Measurements from ENCODE around the gene SLC5A9. TPM values are rescaled to one million over a fixed set of nuclear protein-coding genes. Genes with fewer than 3 reads are reported as not detected.

SLC5A9 gene
- 13.3 TPM for total RNA-seq

GRCh38 chr1:48222501-48223242, at the start of gene SLC5A9:
Gene SLC5A9 (plus strand): TSS chr1:48222716. CDS start chr1:48222737, 21 bp downstream.
- no peak for TF ChIP-seq CTCF (IDR thresholded peaks at IDR 0.05)
- no peak within 1 kb of the TSS for H3K4me3 ChIP-seq
- no peak for DNase-seq (ENCODE audit: low spot score in 2 of 2)
- no peaks in the 10 kb centered on the region for H3K9me3 ChIP-seq
- H3K27me3 ChIP-seq, result no peaks in the 10 kb centered on the region
- intact Hi-C loops (cut with DNase I), result no loop called here
- H3K27ac ChIP-seq, result no peak within 1 kb of the TSS
- no peaks in the 10 kb centered on the region for H3K36me3 ChIP-seq
- no peaks in the 10 kb centered on the region for H3K4me1 ChIP-seq

GRCh38 chr1:48175116-48175515, 47.4 kb upstream of the SLC5A9 start:
- H3K9me3 ChIP-seq, result peaks cover 0 to 3% of the 10 kb centered on the region in 2 donors
- no peak for TF ChIP-seq CTCF (IDR thresholded peaks at IDR 0.05)
- H3K27me3 ChIP-seq, result no peaks in the 10 kb centered on the region
- no peak for DNase-seq (ENCODE audit: low spot score in 2 of 2)
- no peak overlapping the region for H3K27ac ChIP-seq
- H3K4me3 ChIP-seq, result no peak overlapping the region
- H3K4me1 ChIP-seq, result no peaks in the 10 kb centered on the region
- intact Hi-C loops (cut with DNase I), result no loop called here
- H3K36me3 ChIP-seq, result no peaks in the 10 kb centered on the region

- no peak for TF ChIP-seq CTCF (IDR thresholded peaks at IDR 0.05)
- intact Hi-C loops (cut with DNase I), result no loop called here
- H3K27ac ChIP-seq, result no peak overlapping the region
- no peaks in the 10 kb centered on the region for H3K27me3 ChIP-seq
- no peaks in the 10 kb centered on the region for H3K36me3 ChIP-seq
- no peaks in the 10 kb centered on the region for H3K4me1 ChIP-seq
- no peaks in the 10 kb centered on the region for H3K9me3 ChIP-seq
- no peak overlapping the region for H3K4me3 ChIP-seq
- DNase-seq (ENCODE audit: low spot score in 2 of 2), result no peak
Measured at GRCh38 chr1:48177257-48177656, 45.3 kb upstream of the SLC5A9 start.

- Histone ChIP-seq H3K27ac (no peak overlapping the region), H3K4me3 (no peak overlapping the region), H3K36me3 (no peaks in the 10 kb centered on the region), H3K4me1 (no peaks in the 10 kb centered on the region), H3K9me3 (no peaks in the 10 kb centered on the region), H3K27me3 (no peaks in the 10 kb centered on the region)
- intact Hi-C loops (cut with DNase I), result no loop called here
- no peak for DNase-seq (ENCODE audit: low spot score in 2 of 2)
- TF ChIP-seq CTCF (IDR thresholded peaks at IDR 0.05), result no peak
Measured at GRCh38 chr1:48181669-48182367, 40.7 kb upstream of the SLC5A9 start.

- H3K27me3 ChIP-seq, result no peaks in the 10 kb centered on the region
- no peak overlapping the region for H3K27ac ChIP-seq
- DNase-seq (ENCODE audit: low spot score in 2 of 2), result no peak
- intact Hi-C loops (cut with DNase I), result no loop called here
- no peaks in the 10 kb centered on the region for H3K36me3 ChIP-seq
- no peak overlapping the region for H3K4me3 ChIP-seq
- no peaks in the 10 kb centered on the region for H3K4me1 ChIP-seq
- TF ChIP-seq CTCF (IDR thresholded peaks at IDR 0.05), result no peak
- no peaks in the 10 kb centered on the region for H3K9me3 ChIP-seq
Measured at GRCh38 chr1:48182439-48182838, 40.1 kb upstream of the SLC5A9 start.

Data from ascending aorta (tissue), 2 donors.